ENCODE data around the gene ABCB6. TPM values are rescaled to one million over a fixed set of nuclear protein-coding genes. Genes with fewer than 3 reads are reported as not detected.

The ABCB6 gene
- total and polyA plus RNA-seq, 2 experiments from 2014 or later, result 21.8 to 25.3 TPM

GRCh38 chr2:219199470-219200211, 19.1 kb downstream of the ABCB6 start:
- Histone ChIP-seq H3F3A (ENCODE audit: insufficient read depth) (no peaks in the 10 kb centered on the region), H3K4me1 (ENCODE audit: insufficient read depth) (no peaks in the 10 kb centered on the region), H4K20me1 (ENCODE audit: insufficient read depth) (no peaks in the 10 kb centered on the region), H3K27me3 (replicated peaks; ENCODE audit: insufficient read depth) (peaks cover 2% of the 10 kb centered on the region; the same call in 1 of the 2 replicates), H3K9me2 (ENCODE audit: insufficient read depth) (no peaks in the 10 kb centered on the region), H2AFZ (no peak overlapping the region), H3K4me2 (ENCODE audit: unreplicated experiment) (no peak overlapping the region), H3K9ac (no peak overlapping the region), H3K36me3 (ENCODE audit: low read depth) (no peaks in the 10 kb centered on the region), H3K27ac (no peak overlapping the region), H3K79me2 (ENCODE audit: insufficient read depth) (no peaks in the 10 kb centered on the region), H3K4me3 (no peak overlapping the region), H3K9me3 (ENCODE audit: low read depth) (no peaks in the 10 kb centered on the region)
- 70 to 73% methylated on average over 12 of the region's 12 CpGs for WGBS, 2 experiments (ENCODE audit: low coverage in 1 of 2, low lambda C conversion rate in 2 of 2, missing lambda C conversion rate in 2 of 2)
- DNase-seq, result no peak
- no peak for TF ChIP-seq EZH2 (IDR thresholded peaks at IDR 0.05; ENCODE audit: insufficient read depth, poor library complexity, severe bottlenecking)
- no peak for TF ChIP-seq EZH2phosphoT487 (IDR thresholded peaks at IDR 0.05; ENCODE audit: insufficient read depth, low read depth)
- in situ Hi-C loops (cut with MboI), result no loop called here

- no peaks in the 10 kb centered on the region for H3K9me2 ChIP-seq (ENCODE audit: insufficient read depth)
- no peaks in the 10 kb centered on the region for H3F3A ChIP-seq (ENCODE audit: insufficient read depth)
- WGBS, 2 experiments (ENCODE audit: low coverage in 1 of 2, low lambda C conversion rate in 2 of 2, missing lambda C conversion rate in 2 of 2), result 61 to 71% methylated on average over 5 of the region's 5 CpGs
- TF ChIP-seq EZH2 (IDR thresholded peaks at IDR 0.05; ENCODE audit: insufficient read depth, poor library complexity, severe bottlenecking) (no peak), EZH2phosphoT487 (IDR thresholded peaks at IDR 0.05; ENCODE audit: insufficient read depth, low read depth) (no peak)
- H3K27me3 ChIP-seq (replicated peaks; ENCODE audit: insufficient read depth), result peaks cover 5% of the 10 kb centered on the region; the same call in 1 of the 2 replicates
- DNase-seq, result no peak
- H3K27ac ChIP-seq, result no peak overlapping the region
- in situ Hi-C loops (cut with MboI), result no loop called here
- H3K9me3 ChIP-seq (ENCODE audit: low read depth), result no peaks in the 10 kb centered on the region
- H4K20me1 ChIP-seq (ENCODE audit: insufficient read depth), result no peaks in the 10 kb centered on the region
- H3K4me2 ChIP-seq (ENCODE audit: unreplicated experiment), result no peak overlapping the region
- H3K79me2 ChIP-seq (ENCODE audit: insufficient read depth), result no peaks in the 10 kb centered on the region
- H3K9ac ChIP-seq, result no peak overlapping the region
- H2AFZ ChIP-seq, result no peak overlapping the region
- H3K4me3 ChIP-seq, result no peak overlapping the region
- no peaks in the 10 kb centered on the region for H3K4me1 ChIP-seq (ENCODE audit: insufficient read depth)
- H3K36me3 ChIP-seq (ENCODE audit: low read depth), result no peaks in the 10 kb centered on the region
Observed at GRCh38 chr2:219198974-219199373, 19.8 kb downstream of the ABCB6 start.

GRCh38 chr2:219197388-219197787, 21.4 kb downstream of the ABCB6 start:
- H4K20me1 ChIP-seq (ENCODE audit: insufficient read depth), result no peaks in the 10 kb centered on the region
- TF ChIP-seq EZH2 (IDR thresholded peaks at IDR 0.05; ENCODE audit: insufficient read depth, poor library complexity, severe bottlenecking) (no peak), EZH2phosphoT487 (IDR thresholded peaks at IDR 0.05; ENCODE audit: insufficient read depth, low read depth) (no peak)
- WGBS, 2 experiments (ENCODE audit: low coverage in 1 of 2, low lambda C conversion rate in 2 of 2, missing lambda C conversion rate in 2 of 2), result 88 to 92% methylated on average over 1 of the region's 1 CpG

GRCh38 chr2:219186754-219187456, 31.9 kb downstream of the ABCB6 start:
- no peak for DNase-seq
- Histone ChIP-seq H4K20me1 (ENCODE audit: insufficient read depth) (0 out of 2 replicates have a peak, but pooled peaks cover 5% of the 10 kb centered on the region), H3F3A (ENCODE audit: insufficient read depth) (peaks cover 20% of the 10 kb centered on the region), H3K79me2 (ENCODE audit: insufficient read depth) (no peaks in the 10 kb centered on the region), H2AFZ (no peak overlapping the region), H3K9me2 (ENCODE audit: insufficient read depth) (no peaks in the 10 kb centered on the region), H3K36me3 (ENCODE audit: low read depth) (peaks cover 30% of the 10 kb centered on the region), H3K4me1 (ENCODE audit: insufficient read depth) (no peaks in the 10 kb centered on the region), H3K4me2 (ENCODE audit: unreplicated experiment) (no peak overlapping the region), H3K27ac (no peak overlapping the region), H3K9ac (no peak overlapping the region), H3K4me3 (no peak overlapping the region), H3K27me3 (replicated peaks; ENCODE audit: insufficient read depth) (no peaks in the 10 kb centered on the region), H3K9me3 (ENCODE audit: low read depth) (no peaks in the 10 kb centered on the region)
- 77 to 90% methylated on average over 6 to 7 of the region's 7 CpGs for WGBS, 2 experiments (ENCODE audit: low coverage in 1 of 2, low lambda C conversion rate in 2 of 2, missing lambda C conversion rate in 2 of 2)
- no peak for TF ChIP-seq EZH2 (IDR thresholded peaks at IDR 0.05; ENCODE audit: insufficient read depth, poor library complexity, severe bottlenecking)
- TF ChIP-seq EZH2phosphoT487 (IDR thresholded peaks at IDR 0.05; ENCODE audit: insufficient read depth, low read depth), result no peak
- in situ Hi-C loops (cut with MboI), result no loop called here

More at GRCh38 chr2:219197388-219197787, 21.4 kb downstream of the ABCB6 start:
- Histone ChIP-seq H3K9me3 (ENCODE audit: low read depth) (no peaks in the 10 kb centered on the region), H3K36me3 (ENCODE audit: low read depth) (no peaks in the 10 kb centered on the region), H3K9ac (no peak overlapping the region), H3K4me1 (ENCODE audit: insufficient read depth) (no peaks in the 10 kb centered on the region), H3K79me2 (ENCODE audit: insufficient read depth) (no peaks in the 10 kb centered on the region), H3K27me3 (replicated peaks; ENCODE audit: insufficient read depth) (peaks cover 5% of the 10 kb centered on the region; the same call in 1 of the 2 replicates), H3F3A (ENCODE audit: insufficient read depth) (no peaks in the 10 kb centered on the region), H3K9me2 (ENCODE audit: insufficient read depth) (no peaks in the 10 kb centered on the region), H2AFZ (no peak overlapping the region), H3K27ac (no peak overlapping the region), H3K4me2 (ENCODE audit: unreplicated experiment) (no peak overlapping the region), H3K4me3 (no peak overlapping the region)
- no peak for DNase-seq
- in situ Hi-C loops (cut with MboI), result no loop called here

All from GM23248 (cell line).